ENCODE results near the gene SOWAHA. TPM values are rescaled to one million over a fixed set of nuclear protein-coding genes. Genes with fewer than 3 reads are reported as not detected.

Gene SOWAHA
- total RNA-seq, 1 donor, result not detected

- no peak for DNase-seq (ENCODE audit: low read depth)
- no peak overlapping the region for H3K4me3 ChIP-seq (ENCODE audit: low read depth, low read length)
- TF ChIP-seq CTCF (IDR thresholded peaks at IDR 0.05; ENCODE audit: insufficient read depth, low read length), result no peak
These were observed 42.9 kb downstream of the SOWAHA start for GRCh38 chr5:132856011-132856410.

GRCh38 chr5:132859889-132860437 lies 46.9 kb downstream of the SOWAHA start:
- TF ChIP-seq CTCF (IDR thresholded peaks at IDR 0.05; ENCODE audit: insufficient read depth, low read length), result no peak
- no peak for DNase-seq (ENCODE audit: low read depth)

GRCh38 chr5:132860742-132861141 lies 47.6 kb downstream of the SOWAHA start:
- H3K4me3 ChIP-seq (ENCODE audit: low read depth, low read length), result no peak overlapping the region
- DNase-seq (ENCODE audit: low read depth), result no peak
- TF ChIP-seq CTCF (IDR thresholded peaks at IDR 0.05; ENCODE audit: insufficient read depth, low read length), result no peak

More at GRCh38 chr5:132859889-132860437, 46.9 kb downstream of the SOWAHA start:
- no peak overlapping the region for H3K4me3 ChIP-seq (ENCODE audit: low read depth, low read length)

GRCh38 chr5:132865668-132866341 lies 52.7 kb downstream of the SOWAHA start:
- DNase-seq (ENCODE audit: low read depth), result no peak
- H3K4me3 ChIP-seq (ENCODE audit: low read depth, low read length), result peak overlapping the region; percentile 97
- no peak for TF ChIP-seq CTCF (IDR thresholded peaks at IDR 0.05; ENCODE audit: insufficient read depth, low read length)

Small RNAs within 50 kb of the gene (small RNA-seq; reads per million reads assigned to genes)
- not detected for gene RNA5SP192

Other genes with a start within 250 kb of the SOWAHA start
- gene IL13, start 155.1 kb upstream of the SOWAHA start, total RNA-seq (ENCODE audit: low replicate concordance), result not detected in 2 replicates
- gene IL4, start 139.3 kb upstream of the SOWAHA start, total RNA-seq (ENCODE audit: low replicate concordance), result 0.36 TPM in 1 of 2 replicates, not detected in the other
- gene KIF3A, start 75.8 kb upstream of the SOWAHA start, total RNA-seq (ENCODE audit: low replicate concordance), result 12.7 and 29.2 TPM in 2 replicates
- 1.2 TPM in 1 of 2 replicates, not detected in the other for gene CCNI2, start 65.9 kb upstream of the SOWAHA start, total RNA-seq (ENCODE audit: low replicate concordance)
- 22.7 and 43.0 TPM in 2 replicates for gene SEPTIN8, start 36.1 kb upstream of the SOWAHA start, total RNA-seq (ENCODE audit: low replicate concordance)
- 1.2 and 7.6 TPM in 2 replicates for gene SHROOM1, start 17.3 kb downstream of the SOWAHA start, total RNA-seq (ENCODE audit: low replicate concordance)
- 0.18 TPM in 1 of 2 replicates, not detected in the other for gene GDF9, start 53.2 kb downstream of the SOWAHA start, total RNA-seq (ENCODE audit: low replicate concordance)
- gene UQCRQ, start 53.3 kb downstream of the SOWAHA start, total RNA-seq (ENCODE audit: low replicate concordance), result 77.2 and 92.0 TPM in 2 replicates
- gene LEAP2, start 60.4 kb downstream of the SOWAHA start, total RNA-seq (ENCODE audit: low replicate concordance), result 0.18 and 0.74 TPM in 2 replicates
- gene AFF4, start 150.3 kb downstream of the SOWAHA start, total RNA-seq (ENCODE audit: low replicate concordance), result 43.2 and 87.7 TPM in 2 replicates
- 7.8 and 14.4 TPM in 2 replicates for gene ZCCHC10, start 213.2 kb downstream of the SOWAHA start, total RNA-seq (ENCODE audit: low replicate concordance)
- gene HSPA4, start 238.7 kb downstream of the SOWAHA start, total RNA-seq (ENCODE audit: low replicate concordance), result 128 and 169 TPM in 2 replicates

All from fibroblast of the aortic adventitia (primary cell).